Mesenchymal stem cell (in vitro differentiated cells and primary cell): Measurements from ENCODE around the gene CTNNA3.

Source experiments
- DNase-seq: peaks from one replicate; pipeline ENCODE4 v3.0.0-alpha.2; 2013
- H2AFZ ChIP-seq: one replicate; pipeline ENCODE4 v1.6.1; 2013; ENCODE audit warnings: low read depth, mild to moderate bottlenecking, control low read depth, inconsistent platforms, low read length, moderate library complexity
- H2AK5ac ChIP-seq: 2 replicates; pipeline ENCODE4 v1.6.1; 2013; ENCODE audit warnings: low read length, moderate library complexity, mild to moderate bottlenecking, inconsistent platforms; ENCODE audit not compliant: severe bottlenecking
- H2BK120ac ChIP-seq: one replicate; pipeline ENCODE4 v1.6.1; 2013; ENCODE audit warnings: low read depth, mild to moderate bottlenecking, inconsistent platforms, low read length, moderate library complexity
- H2BK12ac ChIP-seq, 2 experiments: one replicate each; pipeline ENCODE4 v1.6.1; 2013; ENCODE audit warnings: inconsistent platforms in 2 of 2, low read length in 2 of 2, mild to moderate bottlenecking in 2 of 2, moderate library complexity in 2 of 2, control low read depth in 1 of 2
- H2BK15ac ChIP-seq: one replicate; pipeline ENCODE4 v1.6.1; 2013; ENCODE audit warnings: mild to moderate bottlenecking, low read depth, inconsistent platforms; ENCODE audit not compliant: poor library complexity, severe bottlenecking
- H2BK5ac ChIP-seq: 2 replicates; pipeline ENCODE4 v1.6.1; 2013; ENCODE audit warnings: low read depth, mild to moderate bottlenecking, low read length, control low read depth, inconsistent platforms; ENCODE audit not compliant: poor library complexity, severe bottlenecking
- H3K14ac ChIP-seq, 2 experiments: one replicate each; pipeline ENCODE4 v1.6.1; 2013; ENCODE audit warnings: inconsistent platforms in 2 of 2, low read length in 2 of 2, control low read depth in 1 of 2, mild to moderate bottlenecking in 1 of 2, moderate library complexity in 1 of 2
- H3K18ac ChIP-seq, 2 experiments: one replicate each; pipeline ENCODE4 v1.6.1; 2013; ENCODE audit warnings: inconsistent platforms in 2 of 2, low read length in 2 of 2, control low read depth in 1 of 2, low read depth in 1 of 2, mild to moderate bottlenecking in 1 of 2
- H3K23ac ChIP-seq, 2 experiments: one replicate each; pipeline ENCODE4 v1.6.1; 2013; ENCODE audit warnings: inconsistent platforms in 2 of 2, low read length in 2 of 2, mild to moderate bottlenecking in 2 of 2, moderate library complexity in 2 of 2, control low read depth in 1 of 2
- H3K27ac ChIP-seq: 2 replicates; pipeline ENCODE4 v1.5.1; 2013; ENCODE audit warnings: mild to moderate bottlenecking, moderate library complexity, low read length, control low read depth, inconsistent platforms; ENCODE audit not compliant: poor library complexity, severe bottlenecking
- H3K27me3 ChIP-seq, 2 experiments: 2 replicates each; pipeline versions ENCODE4 v1.6.1 to v1.7.0; 2013; ENCODE audit warnings: low read length in 2 of 2, mild to moderate bottlenecking in 2 of 2, moderate library complexity in 2 of 2, control low read depth in 1 of 2, inconsistent platforms in 1 of 2; ENCODE audit not compliant: control insufficient read depth in 1 of 2, insufficient read depth in 1 of 2
- H3K36me3 ChIP-seq, 2 experiments: 2 replicates each; pipeline versions ENCODE4 v1.6.1 to v1.7.0; 2013; ENCODE audit warnings: low read length in 2 of 2, control low read depth in 1 of 2, inconsistent platforms in 1 of 2, low read depth in 1 of 2, mild to moderate bottlenecking in 1 of 2; ENCODE audit not compliant: insufficient read depth in 2 of 2, control insufficient read depth in 1 of 2
- H3K4ac ChIP-seq, 2 experiments: one replicate each; pipeline ENCODE4 v1.6.1; 2013; ENCODE audit warnings: inconsistent platforms in 2 of 2, low read length in 2 of 2, mild to moderate bottlenecking in 2 of 2, moderate library complexity in 2 of 2, control low read depth in 1 of 2, low read depth in 1 of 2
- H3K4me1 ChIP-seq: 2 replicates; pipeline ENCODE4 v1.6.1; 2013; ENCODE audit warnings: low read depth, low read length, control low read depth; ENCODE audit not compliant: control insufficient read depth, insufficient read depth
- H3K4me2 ChIP-seq: 2 replicates; pipeline ENCODE4 v1.6.1; 2013; ENCODE audit warnings: low read length, mild to moderate bottlenecking, inconsistent platforms; ENCODE audit not compliant: poor library complexity, severe bottlenecking
- H3K4me3 ChIP-seq, 2 experiments: 2 replicates each; pipeline versions ENCODE4 v1.5.1 to v1.7.0; 2013; ENCODE audit warnings: low read length in 2 of 2, mild to moderate bottlenecking in 2 of 2, control low read depth in 1 of 2, low read depth in 1 of 2; ENCODE audit not compliant: insufficient read depth in 1 of 2
- H3K79me1 ChIP-seq: replicated peaks from 2 replicates; pipeline ENCODE4 v1.6.1; 2013; ENCODE audit warnings: mild to moderate bottlenecking, control low read depth, low read length, inconsistent platforms; ENCODE audit not compliant: poor library complexity, severe bottlenecking
- H3K9ac ChIP-seq: 2 replicates; pipeline ENCODE4 v1.7.0; 2013; ENCODE audit warnings: mild to moderate bottlenecking, low read length, moderate library complexity
- H3K9me3 ChIP-seq: 2 replicates; pipeline ENCODE4 v1.7.0; 2013; ENCODE audit warnings: mild to moderate bottlenecking, low read length; ENCODE audit not compliant: control insufficient read depth
- H4K8ac ChIP-seq: one replicate; pipeline ENCODE4 v1.6.1; 2013; ENCODE audit warnings: inconsistent platforms, mild to moderate bottlenecking, low read length, moderate library complexity
- H4K91ac ChIP-seq: one replicate; pipeline ENCODE4 v1.6.1; 2013; ENCODE audit warnings: mild to moderate bottlenecking, low read length, inconsistent platforms
- WGBS: methylation state at CpG from one replicate; pipeline ENCODE4 v1.1.7; 2013; ENCODE audit warnings: mixed read lengths; 5-methylcytosine and 5-hydroxymethylcytosine counted together

CTNNA3 gene

DNA sequence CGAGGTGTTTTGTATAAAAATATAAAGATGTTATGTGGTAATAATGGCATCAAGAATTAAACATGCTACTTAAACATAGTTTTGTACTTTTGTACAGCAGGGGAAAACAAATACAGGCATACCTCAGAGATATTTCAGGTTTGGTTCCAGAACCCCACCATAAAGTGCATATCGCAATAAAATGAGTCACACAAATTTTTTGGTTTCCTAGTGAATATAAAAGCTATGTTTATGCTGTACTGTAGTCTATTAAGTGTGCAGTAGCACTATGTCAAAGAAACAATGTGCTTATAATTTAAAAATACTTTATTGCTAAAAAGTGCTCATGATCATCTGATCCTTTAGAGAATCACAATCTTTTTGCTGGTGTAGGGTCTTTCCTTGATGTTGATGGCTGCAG, 752.4 kb downstream of the CTNNA3 start:
- H3K14ac ChIP-seq = no peak overlapping the region
- no peak overlapping the region for H3K4me2 ChIP-seq
- H2AK5ac ChIP-seq = no peak overlapping the region
- H4K8ac ChIP-seq = no peak overlapping the region
- no peaks in the 10 kb centered on the region for H3K9me3 ChIP-seq
- no peak overlapping the region for H2BK15ac ChIP-seq
- H3K27ac ChIP-seq = no peak overlapping the region
- H2BK120ac ChIP-seq = no peak overlapping the region
- no peaks in the 10 kb centered on the region for H3K27me3 ChIP-seq
- no peak overlapping the region for H3K18ac ChIP-seq
- H3K23ac ChIP-seq = no peak overlapping the region
- H2BK5ac ChIP-seq = no peak overlapping the region
- no peaks in the 10 kb centered on the region for H3K79me1 ChIP-seq
- H3K36me3 ChIP-seq = no peaks in the 10 kb centered on the region
- no peak overlapping the region for H3K9ac ChIP-seq
- H4K91ac ChIP-seq = no peak overlapping the region
- no peak overlapping the region for H2AFZ ChIP-seq
- no peak overlapping the region for H3K4ac ChIP-seq
- no peak overlapping the region for H2BK12ac ChIP-seq
- WGBS = no CpG with 5 or more reads among the region's 2 CpGs
- DNase-seq = no peak
- H3K4me1 ChIP-seq = no peaks in the 10 kb centered on the region
- H3K4me3 ChIP-seq = no peak overlapping the region

DNA sequence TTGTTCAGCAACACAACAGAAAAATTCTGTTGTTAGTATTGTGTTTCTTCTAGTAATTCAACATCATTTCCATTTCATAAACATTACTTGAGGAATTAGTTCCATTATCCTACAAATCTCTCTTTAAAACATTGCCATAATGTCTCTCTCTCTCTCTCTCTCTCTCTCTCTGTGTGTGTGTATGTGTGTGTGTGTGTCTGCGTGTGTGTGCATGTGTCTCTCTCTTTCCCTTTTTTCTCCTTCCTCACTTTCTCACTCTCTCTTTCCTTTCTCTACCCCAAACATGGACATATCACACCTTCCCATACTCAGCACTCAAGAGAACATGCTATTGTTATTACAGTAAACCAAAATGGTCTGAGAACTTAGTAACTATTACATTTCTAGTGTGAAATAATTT, 753.6 kb downstream of the CTNNA3 start:
- WGBS = no CpG with 5 or more reads among the region's 1 CpG
- H2BK12ac ChIP-seq = no peak overlapping the region
- no peaks in the 10 kb centered on the region for H3K4me1 ChIP-seq
- H3K9ac ChIP-seq = no peak overlapping the region
- no peak overlapping the region for H4K91ac ChIP-seq
- H3K4me3 ChIP-seq = no peak overlapping the region
- H3K27ac ChIP-seq = no peak overlapping the region
- H2BK120ac ChIP-seq = no peak overlapping the region
- no peak overlapping the region for H3K4ac ChIP-seq
- no peaks in the 10 kb centered on the region for H3K9me3 ChIP-seq
- no peaks in the 10 kb centered on the region for H3K79me1 ChIP-seq
- DNase-seq = no peak
- H3K18ac ChIP-seq = no peak overlapping the region
- no peak overlapping the region for H3K4me2 ChIP-seq
- no peak overlapping the region for H3K14ac ChIP-seq
- no peak overlapping the region for H2BK15ac ChIP-seq
- no peaks in the 10 kb centered on the region for H3K36me3 ChIP-seq
- no peak overlapping the region for H2AFZ ChIP-seq
- no peak overlapping the region for H3K23ac ChIP-seq
- no peaks in the 10 kb centered on the region for H3K27me3 ChIP-seq
- no peak overlapping the region for H2BK5ac ChIP-seq
- no peak overlapping the region for H4K8ac ChIP-seq
- no peak overlapping the region for H2AK5ac ChIP-seq

DNA sequence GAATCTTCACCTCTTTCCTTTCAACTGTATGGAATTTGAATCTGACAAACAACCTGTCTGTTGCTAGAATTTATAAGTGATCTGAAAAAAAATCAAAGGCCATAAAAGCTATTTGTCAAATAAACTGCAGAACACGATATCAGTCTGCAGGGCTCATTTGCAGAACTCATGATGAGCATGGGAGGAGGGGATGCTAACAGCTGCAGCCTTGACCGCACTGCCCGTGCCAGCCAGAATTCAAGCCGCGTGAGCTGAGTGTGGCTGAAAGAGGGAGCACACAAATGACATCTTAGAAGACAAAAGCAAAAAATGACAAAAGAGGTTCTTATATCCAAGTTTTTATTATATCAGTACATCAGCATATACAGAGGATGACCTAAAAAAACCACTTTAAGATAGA, 754.5 kb downstream of the CTNNA3 start:
- no peak overlapping the region for H3K27ac ChIP-seq
- no peak overlapping the region for H3K4ac ChIP-seq
- H3K9me3 ChIP-seq = no peaks in the 10 kb centered on the region
- H2AFZ ChIP-seq = no peak overlapping the region
- H3K18ac ChIP-seq = no peak overlapping the region
- H3K14ac ChIP-seq = no peak overlapping the region
- no peak overlapping the region for H2BK5ac ChIP-seq
- DNase-seq = no peak
- H3K27me3 ChIP-seq = no peaks in the 10 kb centered on the region
- H4K8ac ChIP-seq = no peak overlapping the region
- no peaks in the 10 kb centered on the region for H3K79me1 ChIP-seq
- no peak overlapping the region for H2BK15ac ChIP-seq
- H3K23ac ChIP-seq = no peak overlapping the region
- 84% methylated on average over 5 of the region's 5 CpGs for WGBS
- H2BK12ac ChIP-seq = no peak overlapping the region
- no peak overlapping the region for H3K4me3 ChIP-seq
- no peak overlapping the region for H4K91ac ChIP-seq
- H3K36me3 ChIP-seq = no peaks in the 10 kb centered on the region
- H2BK120ac ChIP-seq = no peak overlapping the region
- no peak overlapping the region for H2AK5ac ChIP-seq
- H3K4me2 ChIP-seq = no peak overlapping the region
- no peak overlapping the region for H3K9ac ChIP-seq
- H3K4me1 ChIP-seq = no peaks in the 10 kb centered on the region

DNA sequence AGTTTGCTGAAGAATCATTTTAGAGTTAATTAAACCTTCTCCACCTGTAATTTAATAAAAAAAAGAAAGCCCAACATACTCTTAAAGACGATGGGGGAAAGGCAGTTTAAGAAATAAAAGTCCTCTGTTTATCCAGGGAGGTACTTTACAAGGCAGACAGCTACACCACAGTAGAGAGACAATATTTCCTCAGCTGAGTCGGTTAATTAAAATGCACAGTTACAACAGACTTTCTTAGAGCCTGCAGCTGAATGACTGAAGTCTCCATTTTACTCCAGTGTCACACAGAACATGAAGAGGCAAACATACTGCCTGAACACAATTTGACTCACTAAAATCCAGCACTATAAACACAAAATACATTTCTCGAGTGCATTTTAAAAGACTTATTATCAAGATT, 755.0 kb downstream of the CTNNA3 start:
- no peaks in the 10 kb centered on the region for H3K9me3 ChIP-seq
- WGBS = 74% methylated on average over 2 of the region's 3 CpGs
- H3K4me1 ChIP-seq = no peaks in the 10 kb centered on the region
- H2BK5ac ChIP-seq = no peak overlapping the region
- no peaks in the 10 kb centered on the region for H3K36me3 ChIP-seq
- H3K14ac ChIP-seq = no peak overlapping the region
- DNase-seq = no peak
- H4K8ac ChIP-seq = no peak overlapping the region
- H3K79me1 ChIP-seq = no peaks in the 10 kb centered on the region
- no peak overlapping the region for H2AK5ac ChIP-seq
- H3K27ac ChIP-seq = no peak overlapping the region
- no peak overlapping the region for H2BK12ac ChIP-seq
- H2BK120ac ChIP-seq = no peak overlapping the region
- H3K18ac ChIP-seq = no peak overlapping the region
- H4K91ac ChIP-seq = no peak overlapping the region
- no peak overlapping the region for H3K23ac ChIP-seq
- no peak overlapping the region for H3K4me2 ChIP-seq
- H3K4ac ChIP-seq = no peak overlapping the region
- no peak overlapping the region for H3K9ac ChIP-seq
- H3K27me3 ChIP-seq = no peaks in the 10 kb centered on the region
- no peak overlapping the region for H2AFZ ChIP-seq
- H2BK15ac ChIP-seq = no peak overlapping the region
- H3K4me3 ChIP-seq = no peak overlapping the region
